CD14-positive monocyte (primary cell): Measurements from ENCODE around the gene TCTN1. TPM values are rescaled to one million over a fixed set of nuclear protein-coding genes. Genes with fewer than 3 reads are reported as not detected.

ENCODE experiments used
- DNase-seq, 3 donors: peaks; one replicate each; pipeline ENCODE4 v3.0.0-alpha.2; 2011 to 2022
- H2AFZ ChIP-seq: 2 replicates; pipeline ENCODE4 v1.6.0; 2012; ENCODE audit warnings: mild to moderate bottlenecking, low read depth, low read length, inconsistent platforms; ENCODE audit not compliant: insufficient read depth, poor library complexity, severe bottlenecking
- H3K27ac ChIP-seq, 2 donors: 1 replicate in 1 of 2; 2 replicates in 1 of 2; pipeline ENCODE4 v1.5.1; 2012 to 2013; ENCODE audit warnings: low read length in 2 of 2, control low read depth in 1 of 2, inconsistent platforms in 1 of 2, low read depth in 1 of 2, mild to moderate bottlenecking in 1 of 2
- H3K27me3 ChIP-seq, 2 donors: one replicate each; pipeline versions ENCODE4 v1.6.0 to v1.6.1; 2011 to 2013; ENCODE audit warnings: low read length in 2 of 2; ENCODE audit not compliant: control insufficient read depth in 2 of 2, insufficient read depth in 2 of 2
- H3K36me3 ChIP-seq, 2 donors: replicated peaks in 1 of 2; 1 replicate in 1 of 2; 2 replicates in 1 of 2; pipeline versions ENCODE4 v1.5.1 to v1.6.1; 2012 to 2013; ENCODE audit warnings: low read length in 2 of 2, control low read depth in 1 of 2, inconsistent platforms in 1 of 2, mild to moderate bottlenecking in 1 of 2; ENCODE audit not compliant: insufficient read depth in 2 of 2, control insufficient read depth in 1 of 2
- H3K4me1 ChIP-seq, 2 donors: 1 replicate in 1 of 2; 2 replicates in 1 of 2; pipeline versions ENCODE4 v1.5.1 to v1.6.1; 2012 to 2013; ENCODE audit warnings: low read length in 2 of 2, control low read depth in 1 of 2, inconsistent platforms in 1 of 2, mild to moderate bottlenecking in 1 of 2, moderate library complexity in 1 of 2; ENCODE audit not compliant: insufficient read depth in 2 of 2, control insufficient read depth in 1 of 2
- H3K4me2 ChIP-seq: replicated peaks from 2 replicates; pipeline ENCODE3; 2012; ENCODE audit warnings: low read length, moderate library complexity, mild to moderate bottlenecking; ENCODE audit not compliant: poor library complexity, severe bottlenecking; ENCODE audit errors: extremely low read depth
- H3K4me3 ChIP-seq, 3 experiments: fragments of 200-600 bp in 1 of 3; sonication (generic) in 1 of 3; replicated peaks in 1 of 3; 1 replicate in 2 of 3; 2 replicates in 1 of 3; pipeline ENCODE4 v1.5.1; 2011 to 2013; ENCODE audit warnings: low read length in 3 of 3, mild to moderate bottlenecking in 3 of 3, control low read depth in 2 of 3, low read depth in 2 of 3, inconsistent platforms in 1 of 3, moderate library complexity in 1 of 3
- H3K79me2 ChIP-seq: 2 replicates; pipeline ENCODE4 v1.6.0; 2012; ENCODE audit warnings: mild to moderate bottlenecking, control low read depth, inconsistent platforms, low read length, moderate library complexity; ENCODE audit not compliant: insufficient read depth
- H3K9ac ChIP-seq: 2 replicates; pipeline ENCODE4 v1.6.0; 2017; ENCODE audit warnings: low read length, mild to moderate bottlenecking; ENCODE audit not compliant: insufficient read depth, poor library complexity, severe bottlenecking
- H3K9me3 ChIP-seq, 2 donors: replicated peaks in 1 of 2; 1 replicate in 1 of 2; 2 replicates in 1 of 2; pipeline versions ENCODE4 v1.5.1 to v1.6.1; 2012 to 2013; ENCODE audit warnings: low read length in 2 of 2, control low read depth in 1 of 2; ENCODE audit not compliant: control insufficient read depth in 1 of 2, insufficient read depth in 1 of 2
- H4K20me1 ChIP-seq: 2 replicates; pipeline ENCODE4 v1.6.0; 2012; ENCODE audit warnings: mild to moderate bottlenecking, low read length, control low read depth, moderate library complexity; ENCODE audit not compliant: insufficient read depth
- H3K27ac Mint-ChIP-seq, 7 donors: one replicate each; pipeline ENCODE4 v1.8.0; 2020; ENCODE audit warnings: mild to moderate bottlenecking in 7 of 7, mixed read lengths in 7 of 7, moderate library complexity in 6 of 7, inconsistent platforms in 2 of 7
- H3K27me3 Mint-ChIP-seq, 3 donors: one replicate each; pipeline ENCODE4 v1.8.0; 2021 to 2022; ENCODE audit warnings: low read depth in 3 of 3, mild to moderate bottlenecking in 3 of 3, mixed read lengths in 3 of 3, moderate library complexity in 3 of 3, inconsistent platforms in 1 of 3
- H3K36me3 Mint-ChIP-seq, 2 donors: one replicate each; pipeline ENCODE4 v1.8.0; 2020; ENCODE audit warnings: mixed read lengths in 2 of 2, inconsistent platforms in 1 of 2, mild to moderate bottlenecking in 1 of 2
- H3K4me1 Mint-ChIP-seq: one replicate; pipeline ENCODE4 v1.8.0; 2020; ENCODE audit warnings: mild to moderate bottlenecking, mixed read lengths
- H3K4me3 Mint-ChIP-seq, 2 donors: one replicate each; pipeline ENCODE4 v1.8.0; 2020; ENCODE audit warnings: mild to moderate bottlenecking in 2 of 2, mixed read lengths in 2 of 2, moderate library complexity in 1 of 2
- H3K9me3 Mint-ChIP-seq, 7 donors: one replicate each; pipeline ENCODE4 v1.8.0; 2020 to 2022; ENCODE audit warnings: mixed read lengths in 7 of 7, mild to moderate bottlenecking in 6 of 7, moderate library complexity in 6 of 7, inconsistent platforms in 2 of 7
- WGBS: methylation state at CpG from one replicate; pipeline ENCODE4 v1.1.5; 2013; ENCODE audit warnings: missing lambda C conversion rate; ENCODE audit not compliant: insufficient coverage; 5-methylcytosine and 5-hydroxymethylcytosine counted together
- intact Hi-C, 2 donors: fragments of 100-400 bp; cut with micrococcal nuclease; formaldehyde crosslinking; loops; one replicate each; pipeline versions ENCODE4 v1.15.0 to v1.15.1; 2023
- polyA plus RNA-seq, 3 donors: library from polyadenylated mRNA; depleted of rRNA in 1 of 3; unstranded in 2 of 3; stranded (reverse) in 1 of 3; fragments of 300-500 nt in 2 of 3; fragments of >200 nt in 1 of 3; fragmentation: Illumina TruSeq in 2 of 3; gene quantifications; 1 replicate in 2 of 3; 2 replicates in 1 of 3; pipeline ENCODE4 v1.2.3, GENCODE V29; 2012 to 2021
- TF ChIP-seq, protein P1 (sequence below): fragments of 200-600 bp; IDR thresholded peaks from one replicate; pipeline ENCODE4 v1.8.0; 2022; ENCODE audit warnings: antibody characterized with exemption, mild to moderate bottlenecking

Gene TCTN1
- polyA plus RNA-seq, 3 donors, result 4.0 to 6.1 (median 4.5) TPM

- H3K27ac Mint-ChIP-seq, result peak overlapping the region in 2 of 7 donors; percentile 50 to 73
- intact Hi-C loops, result no loop called here
- no peak overlapping the region for H3K9ac ChIP-seq
- WGBS, result 100% methylated on average over 4 of the region's 4 CpGs
- no peak for DNase-seq
- H3K27me3 Mint-ChIP-seq, result peaks cover 0 to 4% (median 0%) of the 10 kb centered on the region in 3 donors
- H3K4me3 Mint-ChIP-seq, result no peak overlapping the region
- peaks cover 59% of the 10 kb centered on the region for H3K4me1 Mint-ChIP-seq
- peaks cover 47 to 48% of the 10 kb centered on the region in 2 donors for H3K4me1 ChIP-seq
- peaks cover 63 to 84% of the 10 kb centered on the region in 2 donors for H3K36me3 Mint-ChIP-seq
- no peaks in the 10 kb centered on the region for H3K9me3 ChIP-seq
- H3K4me2 ChIP-seq, result no peak overlapping the region
- H3K9me3 Mint-ChIP-seq, result no peaks in the 10 kb centered on the region
- TF ChIP-seq, protein P1, sequence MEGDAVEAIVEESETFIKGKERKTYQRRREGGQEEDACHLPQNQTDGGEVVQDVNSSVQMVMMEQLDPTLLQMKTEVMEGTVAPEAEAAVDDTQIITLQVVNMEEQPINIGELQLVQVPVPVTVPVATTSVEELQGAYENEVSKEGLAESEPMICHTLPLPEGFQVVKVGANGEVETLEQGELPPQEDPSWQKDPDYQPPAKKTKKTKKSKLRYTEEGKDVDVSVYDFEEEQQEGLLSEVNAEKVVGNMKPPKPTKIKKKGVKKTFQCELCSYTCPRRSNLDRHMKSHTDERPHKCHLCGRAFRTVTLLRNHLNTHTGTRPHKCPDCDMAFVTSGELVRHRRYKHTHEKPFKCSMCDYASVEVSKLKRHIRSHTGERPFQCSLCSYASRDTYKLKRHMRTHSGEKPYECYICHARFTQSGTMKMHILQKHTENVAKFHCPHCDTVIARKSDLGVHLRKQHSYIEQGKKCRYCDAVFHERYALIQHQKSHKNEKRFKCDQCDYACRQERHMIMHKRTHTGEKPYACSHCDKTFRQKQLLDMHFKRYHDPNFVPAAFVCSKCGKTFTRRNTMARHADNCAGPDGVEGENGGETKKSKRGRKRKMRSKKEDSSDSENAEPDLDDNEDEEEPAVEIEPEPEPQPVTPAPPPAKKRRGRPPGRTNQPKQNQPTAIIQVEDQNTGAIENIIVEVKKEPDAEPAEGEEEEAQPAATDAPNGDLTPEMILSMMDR, result no peak
- no peak overlapping the region for H3K4me3 ChIP-seq
- peaks cover 74% of the 10 kb centered on the region for H4K20me1 ChIP-seq
- peaks cover 45% of the 10 kb centered on the region for H3K79me2 ChIP-seq
- H3K27me3 ChIP-seq, result no peaks in the 10 kb centered on the region
- peak overlapping the region in 1 of 2 donors; percentile 43 for H3K27ac ChIP-seq
- H2AFZ ChIP-seq, result no peak overlapping the region
- peaks cover 31 to 70% of the 10 kb centered on the region in 2 donors for H3K36me3 ChIP-seq
Measured at GRCh38 chr12:110676171-110676570, 62.2 kb downstream of the TCTN1 start.

DNA sequence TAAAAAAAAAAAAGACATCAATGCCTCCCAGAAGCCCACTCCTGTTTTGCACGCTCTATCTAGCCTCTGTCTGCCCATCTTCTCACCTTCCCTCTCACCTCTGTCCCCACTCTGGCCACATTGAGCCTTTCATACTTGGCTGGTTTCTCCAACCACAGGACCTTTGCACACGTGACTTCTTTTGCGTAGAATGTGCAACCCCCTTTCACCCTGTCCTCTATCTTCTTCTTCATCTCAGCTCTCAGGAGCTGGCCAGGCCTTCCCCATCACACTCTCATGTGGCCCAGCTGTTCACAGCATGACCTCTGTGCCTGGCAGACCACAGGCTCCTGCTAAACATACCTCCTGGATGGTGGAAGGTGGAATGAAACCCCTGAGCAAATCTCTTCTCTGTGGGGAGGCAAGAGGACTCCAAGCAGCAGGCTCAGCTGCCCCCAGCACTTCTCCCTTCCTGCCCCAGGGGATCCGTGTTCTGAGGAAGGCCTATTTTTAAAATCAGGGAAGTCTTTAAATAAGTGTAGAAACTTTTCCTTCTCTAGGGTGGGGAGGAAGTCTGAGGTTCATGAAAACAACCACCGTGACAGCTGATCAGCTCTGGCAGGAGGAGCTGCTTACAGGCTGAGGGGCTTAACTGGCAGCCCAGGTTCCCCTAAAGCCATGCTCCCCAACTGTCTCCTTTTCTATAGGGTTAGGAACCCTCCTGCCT is 63.4 kb downstream of the TCTN1 start:
- 34% methylated on average over 3 of the region's 5 CpGs for WGBS
- H3K27ac ChIP-seq, result peak overlapping the region; percentile 57 to 80
- DNase-seq, result peak in 2 of 3 donors; percentile 28 to 40
- H3K36me3 ChIP-seq, result peaks cover 35 to 70% of the 10 kb centered on the region in 2 donors
- H3K4me3 Mint-ChIP-seq, result peak overlapping the region; percentile 43 to 90
- TF ChIP-seq, protein P1, result no peak
- no peaks in the 10 kb centered on the region for H3K9me3 Mint-ChIP-seq
- H2AFZ ChIP-seq, result no peak overlapping the region
- H3K4me3 ChIP-seq, result peak overlapping the region; percentile 6 to 67 (median 11)
- H3K79me2 ChIP-seq, result peaks cover 47% of the 10 kb centered on the region
- peak overlapping the region; percentile 67 to 95 (median 86) for H3K27ac Mint-ChIP-seq
- H3K9ac ChIP-seq, result peak overlapping the region; percentile 39
- H3K4me1 Mint-ChIP-seq, result peaks cover 64% of the 10 kb centered on the region
- peaks cover 0 to 4% (median 0%) of the 10 kb centered on the region in 3 donors for H3K27me3 Mint-ChIP-seq
- intact Hi-C loops, result no loop called here
- no peaks in the 10 kb centered on the region for H3K9me3 ChIP-seq
- no peaks in the 10 kb centered on the region for H3K27me3 ChIP-seq
- peaks cover 60 to 84% of the 10 kb centered on the region in 2 donors for H3K36me3 Mint-ChIP-seq
- H4K20me1 ChIP-seq, result peaks cover 68% of the 10 kb centered on the region
- peaks cover 47 to 48% of the 10 kb centered on the region in 2 donors for H3K4me1 ChIP-seq
- H3K4me2 ChIP-seq, result peak overlapping the region; percentile 74
